Common myeloid progenitor, CD34-positive (primary cell): ENCODE measurements around the gene BICD1.

Experiments
- CTCF ChIA-PET: fragments of 350-600 bp; sonication (Branson Sonifier 250); formaldehyde crosslinking; loops from one replicate; lab custom pipeline; 2021; ENCODE audit warnings: antibody characterized with exemption; lab: Charles Lee
- POLR2A ChIA-PET: fragments of 350-600 bp; sonication (Branson Sonifier 250); formaldehyde crosslinking; loops from one replicate; lab custom pipeline; 2021; ENCODE audit warnings: antibody characterized with exemption; lab: Charles Lee
- DNase-seq, 3 donors: peaks; one replicate each; pipeline versions ENCODE4 v3.0.0 to v3.0.0-alpha.2; 2013
- H3K27ac ChIP-seq, 2 experiments: 1 replicate in 1 of 2; 2 replicates in 1 of 2; pipeline ENCODE4 v1.7.0; 2013; ENCODE audit warnings: inconsistent platforms in 2 of 2, low read length in 2 of 2, mild to moderate bottlenecking in 2 of 2, low read depth in 1 of 2, moderate library complexity in 1 of 2; ENCODE audit not compliant: severe bottlenecking in 2 of 2, insufficient read depth in 1 of 2, poor library complexity in 1 of 2
- H3K27me3 ChIP-seq, 5 experiments: replicated peaks in 2 of 5; 1 replicate in 3 of 5; 2 replicates in 2 of 5; pipeline versions ENCODE4 v1.6.1 to v1.7.0; 2013; ENCODE audit warnings: low read length in 4 of 5, mild to moderate bottlenecking in 2 of 5, moderate library complexity in 2 of 5, inconsistent platforms in 1 of 5; ENCODE audit not compliant: insufficient read depth in 5 of 5, control insufficient read depth in 4 of 5
- H3K36me3 ChIP-seq, 4 experiments: 1 replicate in 2 of 4; 2 replicates in 2 of 4; pipeline versions ENCODE4 v1.6.1 to v1.7.0; 2013; ENCODE audit warnings: low read length in 3 of 4, control low read depth in 1 of 4, mild to moderate bottlenecking in 1 of 4; ENCODE audit not compliant: control insufficient read depth in 4 of 4, insufficient read depth in 4 of 4
- H3K4me1 ChIP-seq, 4 experiments: 1 replicate in 3 of 4; 2 replicates in 1 of 4; pipeline versions ENCODE4 v1.6.1 to v1.7.1; 2013; ENCODE audit warnings: low read length in 3 of 4, mild to moderate bottlenecking in 3 of 4, control low read depth in 1 of 4, inconsistent platforms in 1 of 4, moderate library complexity in 1 of 4; ENCODE audit not compliant: control insufficient read depth in 4 of 4, insufficient read depth in 4 of 4; ENCODE audit errors: control extremely low read depth in 1 of 4
- H3K4me3 ChIP-seq, 7 experiments: 1 replicate in 4 of 7; 2 replicates in 3 of 7; pipeline versions ENCODE4 v1.5.1 to v1.7.0; 2013; ENCODE audit warnings: mild to moderate bottlenecking in 7 of 7, low read length in 6 of 7, moderate library complexity in 6 of 7, inconsistent platforms in 2 of 7, low read depth in 2 of 7, control low read depth in 1 of 7; ENCODE audit not compliant: insufficient read depth in 4 of 7, control insufficient read depth in 1 of 7; ENCODE audit errors: extremely low read depth in 1 of 7
- H3K9me3 ChIP-seq, 5 experiments: 1 replicate in 4 of 5; 2 replicates in 1 of 5; pipeline versions ENCODE4 v1.6.1 to v1.7.1; 2013; ENCODE audit warnings: low read length in 4 of 5, mild to moderate bottlenecking in 2 of 5, inconsistent platforms in 1 of 5, low read depth in 1 of 5, moderate library complexity in 1 of 5; ENCODE audit not compliant: control insufficient read depth in 4 of 5, insufficient read depth in 2 of 5; ENCODE audit errors: control extremely low read depth in 1 of 5
- WGBS: methylation state at CpG from one replicate; pipeline ENCODE4 v1.1.5; 2013; ENCODE audit not compliant: insufficient coverage; 5-methylcytosine and 5-hydroxymethylcytosine counted together

Gene BICD1

GRCh38 chr12:32284561-32284960 lies 177.9 kb downstream of the BICD1 start:
- ChIA-PET CTCF (no interaction called here), POLR2A (no interaction called here)
- Histone ChIP-seq H3K36me3 (no peaks in the 10 kb centered on the region), H3K4me3 (no peak overlapping the region), H3K9me3 (no peaks in the 10 kb centered on the region), H3K27me3 (no peaks in the 10 kb centered on the region), H3K27ac (no peak overlapping the region), H3K4me1 (no peaks in the 10 kb centered on the region)
- no peak for DNase-seq
- 95% methylated on average over 9 of the region's 9 CpGs for WGBS

- no CpG with 5 or more reads among the region's 2 CpGs for WGBS
- H3K36me3 ChIP-seq = no peaks in the 10 kb centered on the region
- no peak for DNase-seq
- H3K4me1 ChIP-seq = no peaks in the 10 kb centered on the region
- no peaks in the 10 kb centered on the region for H3K27me3 ChIP-seq
- H3K27ac ChIP-seq = no peak overlapping the region
- no peak overlapping the region for H3K4me3 ChIP-seq
- POLR2A ChIA-PET = no interaction called here
- CTCF ChIA-PET = no interaction called here
- no peaks in the 10 kb centered on the region for H3K9me3 ChIP-seq
Observed at GRCh38 chr12:32285021-32285420, 178.4 kb downstream of the BICD1 start.

- H3K27me3 ChIP-seq = no peaks in the 10 kb centered on the region
- POLR2A ChIA-PET = no interaction called here
- CTCF ChIA-PET = no interaction called here
- no peak overlapping the region for H3K27ac ChIP-seq
- DNase-seq = no peak
- H3K4me1 ChIP-seq = peaks cover 0 to 4% (median under 1%) of the 10 kb centered on the region in 4 experiments
- no peaks in the 10 kb centered on the region for H3K36me3 ChIP-seq
- H3K9me3 ChIP-seq = no peaks in the 10 kb centered on the region
- H3K4me3 ChIP-seq = no peak overlapping the region
- no CpG with 5 or more reads among the region's 2 CpGs for WGBS
Observed at GRCh38 chr12:32285489-32285888, 178.8 kb downstream of the BICD1 start.

GRCh38 chr12:32290411-32290810 lies 183.8 kb downstream of the BICD1 start:
- Histone ChIP-seq H3K4me3 (no peak overlapping the region), H3K27me3 (no peaks in the 10 kb centered on the region), H3K9me3 (no peaks in the 10 kb centered on the region), H3K27ac (no peak overlapping the region), H3K36me3 (no peaks in the 10 kb centered on the region), H3K4me1 (peaks cover 0 to 5% (median 2%) of the 10 kb centered on the region in 4 experiments)
- peak in 2 of 3 donors; percentile 31 to 40 for DNase-seq
- POLR2A ChIA-PET = no interaction called here
- CTCF ChIA-PET = interaction anchor here (0.7 to 1.8 kb wide), 12 partner anchors 8 to 633 kb away, joined by 3 to 5 read pairs (median 4); no protein-coding TSS in a partner anchor

GRCh38 chr12:32292151-32292550 lies 185.5 kb downstream of the BICD1 start:
- Histone ChIP-seq H3K27me3 (no peaks in the 10 kb centered on the region), H3K4me3 (no peak overlapping the region), H3K9me3 (no peaks in the 10 kb centered on the region), H3K4me1 (peaks cover 0 to 5% (median 2%) of the 10 kb centered on the region in 4 experiments), H3K27ac (no peak overlapping the region), H3K36me3 (no peaks in the 10 kb centered on the region)
- CTCF ChIA-PET = no interaction called here
- POLR2A ChIA-PET = no interaction called here
- 94% methylated on average over 4 of the region's 4 CpGs for WGBS
- peak in 1 of 3 donors; percentile 18 for DNase-seq

- no peak overlapping the region for H3K27ac ChIP-seq
- H3K4me1 ChIP-seq = peaks cover 0 to 8% (median 2%) of the 10 kb centered on the region in 4 experiments
- H3K4me3 ChIP-seq = no peak overlapping the region
- no peaks in the 10 kb centered on the region for H3K9me3 ChIP-seq
- POLR2A ChIA-PET = interaction anchor here (0.6 kb wide), 1 partner anchor 642 kb away, joined by 3 read pairs; no protein-coding TSS in a partner anchor
- CTCF ChIA-PET = interaction anchor here (1.1 kb wide), 1 partner anchor 33 kb away, joined by 3 read pairs; no protein-coding TSS in a partner anchor
- no peak for DNase-seq
- H3K36me3 ChIP-seq = no peaks in the 10 kb centered on the region
- WGBS = 93% methylated on average over 3 of the region's 6 CpGs
- H3K27me3 ChIP-seq = no peaks in the 10 kb centered on the region
Observed at GRCh38 chr12:32293808-32294419, 187.3 kb downstream of the BICD1 start.

GRCh38 chr12:32296567-32296966 lies 189.9 kb downstream of the BICD1 start:
- no peak overlapping the region for H3K27ac ChIP-seq
- CTCF ChIA-PET = no interaction called here
- no peak overlapping the region for H3K4me3 ChIP-seq
- peaks cover 0 to 7% (median 4%) of the 10 kb centered on the region in 4 experiments for H3K4me1 ChIP-seq
- 100% methylated on average over 3 of the region's 4 CpGs for WGBS
- POLR2A ChIA-PET = no interaction called here
- DNase-seq = no peak
- no peaks in the 10 kb centered on the region for H3K36me3 ChIP-seq
- H3K9me3 ChIP-seq = no peaks in the 10 kb centered on the region
- no peaks in the 10 kb centered on the region for H3K27me3 ChIP-seq
